Stimulated activated CD4-positive, alpha-beta T cell treated with anti-CD3 and anti-CD28 coated beads, TNF-alpha, amount 100 ng/mL, for 4 hours (primary cell): ENCODE measurements around the gene FAM210A.
"Not testable (repeated sequence)": the region's sequence is repeated elsewhere in the genome, so short reads cannot be mapped to it uniquely, and the experiment has no call there.

Experiments used
- DNase-seq, 3 experiments: peaks; one replicate each; pipeline ENCODE4 v3.0.0-alpha.2; 2020; ENCODE audit warnings: low read depth in 3 of 3

Gene FAM210A, protein sequence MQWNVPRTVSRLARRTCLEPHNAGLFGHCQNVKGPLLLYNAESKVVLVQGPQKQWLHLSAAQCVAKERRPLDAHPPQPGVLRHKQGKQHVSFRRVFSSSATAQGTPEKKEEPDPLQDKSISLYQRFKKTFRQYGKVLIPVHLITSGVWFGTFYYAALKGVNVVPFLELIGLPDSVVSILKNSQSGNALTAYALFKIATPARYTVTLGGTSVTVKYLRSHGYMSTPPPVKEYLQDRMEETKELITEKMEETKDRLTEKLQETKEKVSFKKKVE

GRCh38 chr18:13726232-13726971, at the start of gene FAM210A, which contains the start of gene RNMT:
Gene FAM210A (minus strand): TSS chr18:13726558. CDS start chr18:13682077, 44,481 bp downstream.
Gene RNMT (plus strand): TSS chr18:13726673. CDS start chr18:13731518, 4,845 bp downstream.
- DNase-seq = peak; percentile 77 to 89 (median 89)

DNA sequence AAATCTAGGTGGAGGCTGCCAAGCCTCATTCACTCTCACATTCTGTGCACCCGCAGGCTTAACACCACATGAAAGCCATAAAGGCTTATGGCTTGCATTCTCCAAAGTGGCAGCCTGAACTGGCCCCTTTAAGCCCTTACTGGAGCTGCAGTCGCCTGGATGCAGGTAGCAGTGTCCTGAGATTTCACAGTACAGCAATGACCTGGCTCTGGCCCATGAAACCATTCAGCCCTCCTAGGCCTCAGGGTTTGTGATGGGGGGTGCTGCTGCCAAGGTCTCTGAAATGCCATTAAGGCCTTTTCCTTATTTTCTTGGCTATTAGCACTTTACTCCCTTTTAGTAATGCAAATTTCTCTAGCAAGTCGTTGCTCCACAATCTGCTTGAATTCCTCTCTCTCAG, 48.7 kb upstream of the FAM210A start:
- DNase-seq = no peak

DNA sequence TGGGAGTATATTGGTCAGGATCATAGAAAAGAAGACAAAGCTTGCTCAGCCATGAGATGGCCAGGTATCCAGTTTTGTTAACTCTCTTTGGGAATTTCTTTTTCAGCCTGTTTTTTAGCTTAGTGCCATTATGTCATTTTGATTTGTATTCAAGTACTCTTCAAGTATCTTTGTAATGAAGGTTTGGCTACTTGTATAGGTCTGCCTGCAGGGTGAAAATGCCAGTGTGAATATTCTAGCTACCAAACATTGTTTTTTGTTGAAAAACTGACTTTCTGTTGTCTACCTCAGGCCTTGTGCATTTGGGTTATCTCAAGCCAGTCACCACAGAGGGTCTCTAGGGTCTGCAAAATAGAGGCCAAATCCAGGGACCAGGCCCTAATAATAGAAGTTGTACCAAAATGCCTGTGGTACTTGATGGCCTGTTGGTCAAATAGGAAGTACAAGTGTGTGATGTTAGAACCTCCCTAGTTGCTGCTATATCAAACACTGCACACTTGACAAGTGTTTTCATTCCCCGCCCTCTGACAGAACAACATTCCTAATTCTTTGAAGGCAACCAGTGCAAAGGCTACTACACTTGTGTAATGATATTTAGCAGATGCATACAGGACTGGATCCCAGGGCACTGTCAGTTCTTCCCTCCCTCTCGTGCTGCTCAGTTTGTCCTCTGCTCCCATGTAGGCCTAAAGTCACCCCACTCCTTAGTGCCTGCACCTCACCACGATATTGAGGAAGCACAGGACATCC, 36.5 kb upstream of the FAM210A start:
- no peak for DNase-seq

DNA sequence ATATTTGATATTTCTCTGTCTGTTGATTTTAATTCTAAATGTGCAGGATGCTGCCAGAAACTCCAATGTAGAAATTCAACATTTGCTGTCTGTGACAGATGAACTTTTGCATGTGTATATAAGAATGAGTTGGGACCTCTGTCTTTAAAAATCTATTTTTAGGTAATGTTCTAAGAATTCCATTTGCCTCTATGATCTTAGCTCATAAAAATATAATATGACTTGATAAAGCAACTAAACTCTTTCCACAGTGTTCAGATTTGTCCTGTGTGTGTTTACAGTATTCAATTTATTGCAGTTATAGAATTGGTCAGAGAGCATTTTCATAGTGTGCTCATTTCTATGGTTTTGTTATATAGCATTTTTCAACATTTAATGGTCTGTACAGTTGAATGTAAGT, 33.7 kb upstream of the FAM210A start:
- no peak for DNase-seq

DNA sequence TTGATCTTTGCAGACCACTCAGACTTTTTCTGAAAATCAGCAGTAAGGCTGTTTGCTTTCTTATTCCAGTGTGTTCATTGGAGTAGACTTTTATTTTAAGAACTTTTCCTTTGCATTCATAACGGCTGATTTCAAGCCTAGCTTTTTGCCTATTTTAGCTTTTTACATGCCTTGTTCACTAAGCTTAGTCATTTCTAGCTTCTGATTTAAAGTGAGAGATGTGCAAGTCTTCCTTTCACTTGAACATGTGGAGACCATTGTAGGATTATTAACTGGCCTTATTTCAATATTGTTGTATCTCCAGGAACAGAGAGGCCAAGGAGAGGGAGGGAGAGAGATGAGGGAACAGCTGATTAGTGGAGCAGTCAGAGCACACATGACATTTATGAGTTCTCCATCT, 32.3 kb upstream of the FAM210A start:
- DNase-seq = no peak

GRCh38 chr18:13756671-13757070, 30.3 kb upstream of the FAM210A start:
- no peak for DNase-seq

DNA sequence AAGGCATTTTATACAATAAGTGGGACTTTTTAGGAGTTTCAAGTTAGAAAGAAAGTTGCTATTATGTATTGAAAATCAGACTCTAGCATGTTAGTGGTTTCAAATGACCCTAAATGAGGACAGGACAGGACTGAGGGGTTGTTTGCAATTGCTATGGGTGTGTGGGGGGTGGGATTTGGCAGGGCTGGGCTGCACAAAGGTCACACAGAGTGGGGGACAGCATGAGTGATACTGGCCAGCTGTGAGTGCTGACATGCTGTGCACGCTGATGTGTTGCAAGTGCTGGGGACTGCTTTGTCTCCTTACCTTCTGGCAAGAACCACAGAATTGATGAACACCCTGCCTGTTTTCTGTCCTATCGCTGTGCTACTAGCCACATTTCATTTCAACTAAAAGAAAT, 29.9 kb upstream of the FAM210A start:
- no peak for DNase-seq

- not testable (repeated sequence) for DNase-seq
Measured at GRCh38 chr18:13751599-13751998, 25.2 kb upstream of the FAM210A start.

DNA sequence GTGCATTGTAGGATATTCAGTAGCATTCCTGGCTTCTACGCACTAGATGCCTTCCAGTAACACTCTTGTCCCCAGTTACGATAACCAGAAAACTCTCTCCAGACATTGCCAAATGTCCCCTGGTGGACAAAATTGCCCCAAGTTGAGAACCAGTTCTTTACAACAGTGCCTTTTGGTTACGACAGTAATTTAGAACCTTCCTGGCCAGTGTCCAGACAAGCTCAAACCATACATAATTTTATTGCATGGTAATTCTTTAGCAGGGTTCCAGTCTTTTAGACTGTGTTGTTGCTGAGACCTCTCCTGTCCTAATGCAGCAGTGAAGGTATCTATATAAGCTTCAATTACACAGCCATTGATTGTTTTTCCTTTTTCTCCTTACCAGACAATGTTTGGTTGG, 20.3 kb upstream of the FAM210A start:
- DNase-seq = no peak

DNA sequence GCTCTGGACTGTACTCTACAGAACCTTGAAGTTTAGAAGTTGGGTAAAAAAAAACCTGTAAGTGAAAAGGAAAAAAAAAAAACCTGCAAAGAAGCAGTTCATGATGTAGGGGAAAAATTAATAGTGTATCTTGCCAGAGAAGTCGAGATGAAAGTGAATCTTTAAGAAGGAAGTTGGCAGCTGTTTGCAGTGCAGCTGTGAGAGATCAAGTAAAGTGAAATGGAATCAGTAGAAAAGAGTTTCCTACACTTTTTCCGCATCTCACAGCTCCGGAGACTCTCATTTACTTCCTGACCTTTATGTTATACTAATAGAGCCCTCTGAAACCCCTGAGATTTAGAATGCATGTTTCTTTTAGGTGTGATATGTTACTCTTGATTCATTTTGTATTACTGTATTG, 19.3 kb upstream of the FAM210A start:
- DNase-seq = no peak

DNA sequence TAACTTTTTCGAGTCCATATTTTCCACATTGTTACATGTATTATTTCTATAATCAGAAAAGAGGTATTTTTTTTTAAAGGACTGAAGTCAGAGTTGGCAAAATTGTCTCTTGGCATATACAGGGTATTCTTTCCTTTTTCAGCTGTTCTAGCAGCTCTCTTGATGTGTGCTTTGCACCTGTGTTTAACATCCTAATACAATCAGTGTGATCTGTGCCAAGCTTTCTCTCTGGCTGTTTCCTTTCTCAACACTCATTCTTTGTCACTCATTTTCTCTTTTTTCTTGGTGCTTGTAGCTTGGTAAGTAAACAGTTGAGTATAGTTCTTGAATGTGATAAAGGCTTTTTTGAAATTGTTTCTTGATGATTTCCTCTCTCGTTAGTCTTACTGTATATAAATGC, 9.3 kb upstream of the FAM210A start:
- DNase-seq = no peak

GRCh38 chr18:13730481-13730880, 4.1 kb upstream of the FAM210A start:
- no peak for DNase-seq

- peak in 1 of 3 experiments; percentile 3 for DNase-seq
Measured at GRCh38 chr18:13726972-13727331, 594 bp upstream of the FAM210A start.

- peak; percentile 0 to 6 (median 2) for DNase-seq
Measured at GRCh38 chr18:13725566-13726231, 659 bp downstream of the FAM210A start.

DNA sequence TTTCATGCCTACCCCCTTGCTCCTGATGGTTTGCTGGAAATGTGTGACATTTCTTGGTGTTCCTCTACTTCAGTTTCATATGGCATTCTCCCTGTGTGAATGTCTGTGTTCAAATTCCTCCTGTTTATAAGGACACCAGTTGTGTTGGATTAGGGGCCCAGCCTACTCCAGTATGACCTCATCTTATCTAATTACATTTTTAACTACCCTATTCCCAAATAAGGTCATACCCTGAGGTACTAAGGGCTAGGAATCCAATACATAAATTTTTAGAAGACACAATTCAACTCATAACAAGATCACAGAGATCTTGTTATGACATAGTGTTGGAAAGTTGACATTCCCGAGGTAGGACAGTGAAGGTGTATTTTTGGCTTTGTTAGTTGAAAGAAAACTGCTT, 5.5 kb downstream of the FAM210A start:
- no peak for DNase-seq

DNA sequence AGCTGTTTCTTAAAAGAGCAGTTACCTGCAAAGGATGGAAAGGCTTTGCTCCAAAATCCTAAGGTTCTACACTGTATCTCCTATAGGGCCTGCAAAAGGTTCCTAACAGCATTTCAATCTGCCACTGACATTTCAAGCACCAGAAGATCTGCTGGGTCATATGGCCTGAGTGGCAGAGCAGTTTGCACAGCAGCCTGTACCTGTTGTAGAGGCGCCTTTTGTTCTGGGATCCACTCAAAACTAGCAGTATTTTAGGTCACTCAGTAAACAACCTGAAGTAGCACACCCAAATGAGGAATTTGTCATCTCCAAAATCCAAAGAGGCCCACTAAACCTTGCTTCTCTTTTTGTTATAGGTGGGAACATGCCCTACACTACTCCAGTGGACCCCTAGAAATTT, 6.2 kb downstream of the FAM210A start:
- DNase-seq = no peak

- DNase-seq = no peak
Measured at GRCh38 chr18:13716916-13717315, 9.4 kb downstream of the FAM210A start.

GRCh38 chr18:13715330-13715729, 11.0 kb downstream of the FAM210A start:
- no peak for DNase-seq

- no peak for DNase-seq
Measured at GRCh38 chr18:13713455-13714055, 12.8 kb downstream of the FAM210A start.

- no peak for DNase-seq
Measured at GRCh38 chr18:13712400-13713131, 13.8 kb downstream of the FAM210A start.

DNA sequence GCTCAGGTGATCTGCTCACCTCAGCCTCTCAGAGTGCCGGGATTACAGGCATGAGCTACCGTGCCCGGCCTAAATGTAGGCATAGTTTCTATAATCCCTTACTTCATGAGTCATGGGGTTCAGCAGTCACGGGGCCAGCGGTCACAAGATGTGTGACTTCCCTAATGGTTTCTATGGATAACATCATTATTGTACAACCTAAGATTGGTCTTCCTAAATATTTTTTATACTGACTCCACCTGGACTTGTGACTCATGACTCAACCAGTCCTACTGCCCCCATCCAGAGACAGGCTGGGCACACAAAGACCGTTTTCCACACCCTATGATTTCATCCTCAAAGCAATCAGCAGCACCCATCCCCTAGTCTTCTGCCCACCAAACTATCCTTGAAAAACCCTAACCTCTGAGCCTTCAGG, 15.9 kb downstream of the FAM210A start:
- DNase-seq = no peak
